Measurements from ENCODE around the gene PPIF.

GRCh38 chr10:79304479-79305087 lies 42.7 kb upstream of the PPIF start:
- no peak for TF ChIP-seq CTCF (IDR thresholded peaks at IDR 0.05)
- no peak for TF ChIP-seq POLR2A (IDR thresholded peaks at IDR 0.05)
